Measurements from ENCODE around the gene RAP1GAP2. TPM values are rescaled to one million over a fixed set of nuclear protein-coding genes. Genes with fewer than 3 reads are reported as not detected.
A peak's percentile ranks its signal among the peaks of the same experiment; 100 is the strongest.

Gene RAP1GAP2
- total RNA-seq, 1 donor from 2014 or later = 0.79 TPM

- no peaks in the 10 kb centered on the region for H3K36me3 Mint-ChIP-seq (ENCODE audit: low read depth)
- no peak overlapping the region for H3K4me3 Mint-ChIP-seq
- no peaks in the 10 kb centered on the region for H3K27me3 Mint-ChIP-seq
- H3K27ac Mint-ChIP-seq = no peak overlapping the region
- H3K9me3 Mint-ChIP-seq = no peaks in the 10 kb centered on the region
- DNase-seq = no peak
- intact Hi-C loops (cut with micrococcal nuclease) = no loop called here
- H3K4me1 Mint-ChIP-seq = no peaks in the 10 kb centered on the region
Observed at GRCh38 chr17:2925011-2925410, 128.8 kb downstream of the RAP1GAP2 start.

GRCh38 chr17:2926019-2926650 lies 129.9 kb downstream of the RAP1GAP2 start:
- intact Hi-C loops (cut with micrococcal nuclease) = no loop called here
- H3K4me1 Mint-ChIP-seq = no peaks in the 10 kb centered on the region
- H3K9me3 Mint-ChIP-seq = no peaks in the 10 kb centered on the region
- H3K27ac Mint-ChIP-seq = no peak overlapping the region
- no peaks in the 10 kb centered on the region for H3K27me3 Mint-ChIP-seq
- DNase-seq = no peak
- H3K36me3 Mint-ChIP-seq (ENCODE audit: low read depth) = no peaks in the 10 kb centered on the region
- no peak overlapping the region for H3K4me3 Mint-ChIP-seq

GRCh38 chr17:2928294-2928890 lies 132.2 kb downstream of the RAP1GAP2 start:
- Mint-ChIP-seq H3K4me3 (no peak overlapping the region), H3K9me3 (no peaks in the 10 kb centered on the region), H3K36me3 (ENCODE audit: low read depth) (no peaks in the 10 kb centered on the region), H3K27me3 (no peaks in the 10 kb centered on the region), H3K27ac (no peak overlapping the region), H3K4me1 (peaks cover 2% of the 10 kb centered on the region)
- intact Hi-C loops (cut with micrococcal nuclease) = no loop called here
- DNase-seq = no peak

- intact Hi-C loops (cut with micrococcal nuclease) = loop anchor here (2.0 kb wide), 2 partner anchors 101 to 143 kb away; no protein-coding TSS in a partner anchor
- H3K27me3 Mint-ChIP-seq = no peaks in the 10 kb centered on the region
- no peaks in the 10 kb centered on the region for H3K36me3 Mint-ChIP-seq (ENCODE audit: low read depth)
- no peak overlapping the region for H3K4me3 Mint-ChIP-seq
- H3K27ac Mint-ChIP-seq = no peak overlapping the region
- peaks cover 2% of the 10 kb centered on the region for H3K4me1 Mint-ChIP-seq
- peak; percentile 72 for DNase-seq
- no peaks in the 10 kb centered on the region for H3K9me3 Mint-ChIP-seq
Observed at GRCh38 chr17:2929881-2930533, 133.8 kb downstream of the RAP1GAP2 start.

GRCh38 chr17:2931876-2932275 lies 135.6 kb downstream of the RAP1GAP2 start:
- Mint-ChIP-seq H3K4me3 (no peak overlapping the region), H3K36me3 (ENCODE audit: low read depth) (no peaks in the 10 kb centered on the region), H3K4me1 (peaks cover 2% of the 10 kb centered on the region), H3K27ac (no peak overlapping the region), H3K9me3 (no peaks in the 10 kb centered on the region), H3K27me3 (no peaks in the 10 kb centered on the region)
- no peak for DNase-seq
- intact Hi-C loops (cut with micrococcal nuclease) = loop anchor here (2.0 kb wide), 2 partner anchors 103 to 145 kb away; no protein-coding TSS in a partner anchor

- no peak overlapping the region for H3K27ac Mint-ChIP-seq
- intact Hi-C loops (cut with micrococcal nuclease) = no loop called here
- no peaks in the 10 kb centered on the region for H3K9me3 Mint-ChIP-seq
Observed at GRCh38 chr17:2932946-2933345, 136.7 kb downstream of the RAP1GAP2 start.

GRCh38 chr17:2933606-2934005 lies 137.4 kb downstream of the RAP1GAP2 start:
- Mint-ChIP-seq H3K4me3 (no peak overlapping the region), H3K9me3 (no peaks in the 10 kb centered on the region), H3K36me3 (ENCODE audit: low read depth) (no peaks in the 10 kb centered on the region), H3K27me3 (no peaks in the 10 kb centered on the region), H3K4me1 (peaks cover 2% of the 10 kb centered on the region), H3K27ac (no peak overlapping the region)
- no peak for DNase-seq
- intact Hi-C loops (cut with micrococcal nuclease) = no loop called here

More at GRCh38 chr17:2932946-2933345, 136.7 kb downstream of the RAP1GAP2 start:
- Mint-ChIP-seq H3K36me3 (ENCODE audit: low read depth) (no peaks in the 10 kb centered on the region), H3K4me1 (peaks cover 2% of the 10 kb centered on the region), H3K4me3 (no peak overlapping the region), H3K27me3 (no peaks in the 10 kb centered on the region)
- DNase-seq = no peak

GRCh38 chr17:2935632-2936031 lies 139.4 kb downstream of the RAP1GAP2 start:
- Mint-ChIP-seq H3K9me3 (no peaks in the 10 kb centered on the region), H3K27me3 (no peaks in the 10 kb centered on the region), H3K27ac (no peak overlapping the region), H3K4me1 (peaks cover 2% of the 10 kb centered on the region), H3K4me3 (no peak overlapping the region), H3K36me3 (ENCODE audit: low read depth) (no peaks in the 10 kb centered on the region)
- intact Hi-C loops (cut with micrococcal nuclease) = no loop called here
- no peak for DNase-seq

- Mint-ChIP-seq H3K27ac (no peak overlapping the region), H3K36me3 (ENCODE audit: low read depth) (no peaks in the 10 kb centered on the region), H3K9me3 (no peaks in the 10 kb centered on the region), H3K4me3 (no peak overlapping the region), H3K27me3 (no peaks in the 10 kb centered on the region), H3K4me1 (peaks cover under 1% of the 10 kb centered on the region)
- DNase-seq = no peak
- intact Hi-C loops (cut with micrococcal nuclease) = no loop called here
Observed at GRCh38 chr17:2936351-2936750, 140.1 kb downstream of the RAP1GAP2 start.

GRCh38 chr17:2936771-2937321 lies 140.6 kb downstream of the RAP1GAP2 start:
- Mint-ChIP-seq H3K27ac (no peak overlapping the region), H3K27me3 (no peaks in the 10 kb centered on the region), H3K9me3 (no peaks in the 10 kb centered on the region), H3K36me3 (ENCODE audit: low read depth) (no peaks in the 10 kb centered on the region), H3K4me1 (no peaks in the 10 kb centered on the region), H3K4me3 (no peak overlapping the region)
- no peak for DNase-seq
- intact Hi-C loops (cut with micrococcal nuclease) = no loop called here

GRCh38 chr17:2937331-2938003 lies 141.2 kb downstream of the RAP1GAP2 start:
- intact Hi-C loops (cut with micrococcal nuclease) = no loop called here
- Mint-ChIP-seq H3K4me3 (no peak overlapping the region), H3K4me1 (no peaks in the 10 kb centered on the region), H3K27me3 (no peaks in the 10 kb centered on the region), H3K27ac (no peak overlapping the region), H3K9me3 (no peaks in the 10 kb centered on the region), H3K36me3 (ENCODE audit: low read depth) (no peaks in the 10 kb centered on the region)
- DNase-seq = no peak

GRCh38 chr17:2939714-2940351 lies 143.6 kb downstream of the RAP1GAP2 start:
- no peaks in the 10 kb centered on the region for H3K9me3 Mint-ChIP-seq
- H3K27ac Mint-ChIP-seq = no peak overlapping the region
- no peak overlapping the region for H3K4me3 Mint-ChIP-seq
- peaks cover 4% of the 10 kb centered on the region for H3K4me1 Mint-ChIP-seq
- intact Hi-C loops (cut with micrococcal nuclease) = loop anchor here (10.0 kb wide), 1 partner anchor 65 kb away; no protein-coding TSS in a partner anchor
- no peak for DNase-seq
- H3K36me3 Mint-ChIP-seq (ENCODE audit: low read depth) = no peaks in the 10 kb centered on the region
- peaks cover 12% of the 10 kb centered on the region for H3K27me3 Mint-ChIP-seq

- H3K9me3 Mint-ChIP-seq = no peaks in the 10 kb centered on the region
- no peaks in the 10 kb centered on the region for H3K36me3 Mint-ChIP-seq (ENCODE audit: low read depth)
- intact Hi-C loops (cut with micrococcal nuclease) = loop anchor here (10.0 kb wide), 1 partner anchor 64 kb away; no protein-coding TSS in a partner anchor
- peaks cover 14% of the 10 kb centered on the region for H3K27me3 Mint-ChIP-seq
- H3K4me1 Mint-ChIP-seq = peaks cover 4% of the 10 kb centered on the region
- no peak overlapping the region for H3K27ac Mint-ChIP-seq
- no peak for DNase-seq
- no peak overlapping the region for H3K4me3 Mint-ChIP-seq
Observed at GRCh38 chr17:2940352-2940751, 144.1 kb downstream of the RAP1GAP2 start.
